ENCODE data around the gene HEATR1. TPM values are rescaled to one million over a fixed set of nuclear protein-coding genes. Genes with fewer than 3 reads are reported as not detected.
"Not testable (repeated sequence)": the region's sequence is repeated elsewhere in the genome, so short reads cannot be mapped to it uniquely, and the experiment has no call there.

The HEATR1 gene
- total RNA-seq, 4 donors from 2014 or later, result 11.6 to 17.5 (median 15.8) TPM

DNA sequence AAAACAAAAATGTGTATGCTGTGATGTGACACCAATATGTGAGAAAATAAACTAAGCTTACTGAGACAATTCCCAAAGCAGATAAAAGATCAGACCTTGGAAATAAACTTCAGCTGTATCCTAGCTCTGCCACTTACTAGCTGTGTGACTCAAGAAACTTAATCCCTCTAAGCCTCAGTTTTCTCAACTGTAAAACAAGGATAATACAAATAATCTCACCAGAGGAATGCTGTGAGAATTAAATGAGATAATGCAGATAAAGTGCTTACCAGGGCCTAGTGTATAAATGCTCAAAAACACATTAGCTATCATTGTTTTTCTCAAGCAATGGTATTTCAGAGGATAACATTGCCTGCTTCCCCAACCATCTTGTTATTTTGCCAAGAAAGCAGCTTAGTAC lies 2.1 kb downstream of the HEATR1 start:
- in situ Hi-C loops (cut with MboI; ENCODE audit: low sequenced_read_pairs in 4 of 4), result loop anchor here in 2 of 4 donors (10.0 kb wide), 1 partner anchor 193 kb away; the partner anchor contains the start of gene MTR (in 2 of the 2)

DNA sequence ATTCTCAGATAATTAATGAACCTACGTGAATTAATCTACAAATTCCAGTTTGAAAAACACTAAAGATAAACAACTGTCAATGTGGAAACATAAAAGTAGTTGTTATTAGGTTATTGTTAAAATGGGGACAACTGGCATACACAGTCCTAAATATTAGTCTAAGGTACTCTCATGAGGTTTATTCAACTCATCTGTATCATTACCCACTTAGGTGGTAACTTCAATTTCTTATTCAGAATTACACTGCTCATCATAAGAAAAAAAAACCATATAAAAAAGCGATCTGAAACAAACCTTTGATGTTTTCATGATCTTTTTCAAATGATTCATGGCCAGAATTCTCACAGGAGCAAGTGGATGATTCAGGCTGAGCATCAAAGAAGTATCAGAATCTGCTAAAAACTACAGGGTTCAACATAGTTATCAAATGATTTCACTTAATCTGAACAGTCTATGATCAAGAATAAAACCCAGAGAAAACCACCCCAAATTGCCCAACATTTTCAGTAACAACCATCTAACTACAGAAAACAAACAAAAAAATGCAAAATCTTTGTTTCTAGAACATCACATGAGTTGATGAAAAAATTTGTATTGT lies 13.7 kb downstream of the HEATR1 start:
- DNase-seq, result no peak
- in situ Hi-C loops (cut with MboI; ENCODE audit: low sequenced_read_pairs in 4 of 4) (no loop called here), intact Hi-C loops (cut with DNase I; ENCODE audit: low total_unique reads) (no loop called here)
- Histone ChIP-seq H3K9me3 (no peaks in the 10 kb centered on the region), H3K27ac (no peak overlapping the region), H3K36me3 (peaks cover 3 to 80% of the 10 kb centered on the region in 2 donors), H3K4me3 (no peak overlapping the region), H3K4me1 (no peaks in the 10 kb centered on the region), H3K27me3 (no peaks in the 10 kb centered on the region)
- ATAC-seq, result no peak
- TF ChIP-seq, protein P1, sequence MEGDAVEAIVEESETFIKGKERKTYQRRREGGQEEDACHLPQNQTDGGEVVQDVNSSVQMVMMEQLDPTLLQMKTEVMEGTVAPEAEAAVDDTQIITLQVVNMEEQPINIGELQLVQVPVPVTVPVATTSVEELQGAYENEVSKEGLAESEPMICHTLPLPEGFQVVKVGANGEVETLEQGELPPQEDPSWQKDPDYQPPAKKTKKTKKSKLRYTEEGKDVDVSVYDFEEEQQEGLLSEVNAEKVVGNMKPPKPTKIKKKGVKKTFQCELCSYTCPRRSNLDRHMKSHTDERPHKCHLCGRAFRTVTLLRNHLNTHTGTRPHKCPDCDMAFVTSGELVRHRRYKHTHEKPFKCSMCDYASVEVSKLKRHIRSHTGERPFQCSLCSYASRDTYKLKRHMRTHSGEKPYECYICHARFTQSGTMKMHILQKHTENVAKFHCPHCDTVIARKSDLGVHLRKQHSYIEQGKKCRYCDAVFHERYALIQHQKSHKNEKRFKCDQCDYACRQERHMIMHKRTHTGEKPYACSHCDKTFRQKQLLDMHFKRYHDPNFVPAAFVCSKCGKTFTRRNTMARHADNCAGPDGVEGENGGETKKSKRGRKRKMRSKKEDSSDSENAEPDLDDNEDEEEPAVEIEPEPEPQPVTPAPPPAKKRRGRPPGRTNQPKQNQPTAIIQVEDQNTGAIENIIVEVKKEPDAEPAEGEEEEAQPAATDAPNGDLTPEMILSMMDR (IDR thresholded peaks at IDR 0.05 in 4 of 5, conservative IDR thresholded peaks at IDR 0.05 in 1 of 5), result no peak
- TF ChIP-seq POLR2A (IDR thresholded peaks at IDR 0.05), result no peak

More for the DNA sequence above, 2.1 kb downstream of the HEATR1 start:
- DNase-seq (no peak), ATAC-seq (no peak)
- H3K27me3 ChIP-seq, result no peaks in the 10 kb centered on the region
- H3K4me1 ChIP-seq, result peaks cover 10 to 16% of the 10 kb centered on the region in 2 donors
- no peaks in the 10 kb centered on the region for H3K9me3 ChIP-seq
- no peak overlapping the region for H3K27ac ChIP-seq
- peaks cover 2 to 31% of the 10 kb centered on the region in 2 donors for H3K36me3 ChIP-seq
- no peak for TF ChIP-seq POLR2A (IDR thresholded peaks at IDR 0.05)
- TF ChIP-seq, protein P1 (IDR thresholded peaks at IDR 0.05 in 4 of 5, conservative IDR thresholded peaks at IDR 0.05 in 1 of 5), result no peak
- H3K4me3 ChIP-seq, result no peak overlapping the region
- intact Hi-C loops (cut with DNase I; ENCODE audit: low total_unique reads), result loop anchor here (10.0 kb wide), 1 partner anchor 1097 kb away; the partner anchor contains the start of gene B3GALNT2

DNA sequence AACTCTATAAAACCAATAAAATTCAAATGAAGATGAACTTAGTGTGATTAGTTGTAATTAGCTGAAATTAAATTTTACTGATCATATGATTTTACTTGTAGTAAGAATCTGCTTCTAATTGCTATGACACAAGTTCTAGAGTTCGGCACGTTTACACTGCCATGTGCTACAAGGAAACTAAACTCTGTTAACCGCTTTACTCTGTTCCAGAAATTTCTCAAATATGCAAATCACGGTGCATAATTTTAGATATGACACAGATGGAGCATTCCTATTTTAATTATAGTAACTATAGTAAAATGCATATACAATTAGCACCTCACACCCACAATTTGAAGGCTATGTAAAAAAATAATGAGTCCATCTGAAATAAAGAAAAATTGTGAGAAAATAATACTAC lies 14.8 kb downstream of the HEATR1 start:
- no peak for TF ChIP-seq POLR2A (IDR thresholded peaks at IDR 0.05)
- TF ChIP-seq, protein P1 (IDR thresholded peaks at IDR 0.05 in 4 of 5, conservative IDR thresholded peaks at IDR 0.05 in 1 of 5), result no peak
- Histone ChIP-seq H3K27ac (no peak overlapping the region), H3K4me1 (no peaks in the 10 kb centered on the region), H3K9me3 (no peaks in the 10 kb centered on the region), H3K27me3 (no peaks in the 10 kb centered on the region), H3K36me3 (peaks cover 8 to 81% of the 10 kb centered on the region in 2 donors), H3K4me3 (no peak overlapping the region)
- ATAC-seq (no peak), DNase-seq (no peak)
- in situ Hi-C loops (cut with MboI; ENCODE audit: low sequenced_read_pairs in 4 of 4) (no loop called here), intact Hi-C loops (cut with DNase I; ENCODE audit: low total_unique reads) (no loop called here)

- Histone ChIP-seq H3K4me3 (no peak overlapping the region), H3K27me3 (no peaks in the 10 kb centered on the region), H3K4me1 (no peaks in the 10 kb centered on the region), H3K27ac (no peak overlapping the region), H3K36me3 (peaks cover 6 to 83% of the 10 kb centered on the region in 2 donors), H3K9me3 (no peaks in the 10 kb centered on the region)
- intact Hi-C loops (cut with DNase I; ENCODE audit: low total_unique reads) (no loop called here), in situ Hi-C loops (cut with MboI; ENCODE audit: low sequenced_read_pairs in 4 of 4) (no loop called here)
- no peak for TF ChIP-seq POLR2A (IDR thresholded peaks at IDR 0.05)
- TF ChIP-seq, protein P1 (IDR thresholded peaks at IDR 0.05 in 4 of 5, conservative IDR thresholded peaks at IDR 0.05 in 1 of 5), result no peak
- ATAC-seq (no peak), DNase-seq (no peak)
These were observed 22.8 kb downstream of the HEATR1 start for GRCh38 chr1:236581528-236581927.

GRCh38 chr1:236580404-236580803 lies 23.9 kb downstream of the HEATR1 start:
- H3K4me1 ChIP-seq; ATAC-seq; H3K9me3 ChIP-seq; H3K4me3 ChIP-seq; H3K27ac ChIP-seq; DNase-seq; in situ Hi-C loops (cut with MboI; ENCODE audit: low sequenced_read_pairs in 4 of 4); H3K27me3 ChIP-seq; intact Hi-C loops (cut with DNase I; ENCODE audit: low total_unique reads): not testable (repeated sequence)
- H3K36me3 ChIP-seq, result peaks cover 6 to 83% of the 10 kb centered on the region in 2 donors
